CD4-positive, alpha-beta T cell treated with Interleukin-21 for 1 hour (primary cell): ENCODE measurements around the gene CCDC68.
A peak's percentile ranks its signal among the peaks of the same experiment; 100 is the strongest.

Source experiments
- DNase-seq: peaks from one replicate; pipeline ENCODE4 v3.0.0-alpha.2; 2020

Gene CCDC68

DNA sequence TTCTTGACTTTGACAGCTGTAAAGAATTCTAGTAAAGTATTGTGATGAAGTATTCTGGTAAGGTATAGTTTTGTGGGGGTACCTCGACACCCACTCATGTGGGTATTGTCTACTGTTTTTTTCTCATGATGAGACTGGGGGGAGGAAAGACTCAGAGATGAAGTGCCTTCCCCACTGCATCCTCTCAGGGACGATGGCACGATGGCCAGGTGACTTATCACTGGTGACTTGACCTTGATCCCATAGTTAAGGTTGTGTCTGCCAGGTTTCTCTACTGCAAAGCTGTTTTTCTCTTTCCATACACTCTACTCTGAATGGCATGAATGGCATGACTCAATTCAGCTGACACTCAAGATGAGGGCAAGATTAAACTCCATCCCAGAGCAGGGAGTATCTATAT lies 936 bp upstream of the CCDC68 start:
- no peak for DNase-seq

DNA sequence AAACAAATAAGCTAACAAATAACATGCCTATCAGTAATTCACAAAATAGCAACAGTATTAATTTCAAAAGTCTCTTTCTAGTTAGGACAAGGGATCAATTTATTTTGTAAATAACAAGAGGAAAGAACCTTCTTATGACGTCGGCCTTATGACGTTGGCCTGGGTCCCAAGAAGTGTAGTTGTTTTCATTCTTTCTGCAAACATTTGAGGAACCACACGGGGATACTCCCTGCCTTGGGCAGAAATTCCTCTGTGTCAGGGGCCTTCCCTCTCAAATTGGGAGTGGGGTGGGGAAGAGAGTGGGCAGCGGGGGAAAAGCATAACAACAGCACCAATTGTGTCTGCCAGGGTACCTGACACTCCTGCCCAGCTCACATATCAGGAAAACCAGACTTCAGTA lies 1.3 kb downstream of the CCDC68 start:
- DNase-seq = no peak

DNA sequence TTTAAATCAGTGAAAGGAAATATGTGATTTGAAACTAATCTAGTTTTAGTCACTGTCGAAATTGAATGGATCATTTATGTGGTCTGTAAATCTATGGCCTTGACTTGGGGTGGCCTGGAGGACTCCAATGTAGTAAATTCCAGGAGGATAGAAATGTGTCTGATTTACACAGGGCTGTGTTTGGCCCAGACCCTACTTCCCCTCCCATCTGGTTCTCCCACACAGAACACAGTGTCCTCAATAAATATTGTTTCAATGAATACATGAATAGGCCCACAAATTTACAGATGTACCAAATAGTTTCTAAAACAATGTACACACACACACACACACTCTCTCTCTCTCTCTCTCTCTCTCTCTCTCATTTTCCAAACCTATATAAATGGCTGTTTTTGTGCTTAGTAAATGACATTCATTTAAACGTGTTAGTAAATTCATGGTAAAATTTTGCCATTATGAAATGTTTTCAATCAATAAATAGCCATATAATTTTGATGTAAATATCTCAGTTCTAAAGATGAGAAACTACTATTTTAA lies 1.9 kb downstream of the CCDC68 start:
- DNase-seq = no peak

DNA sequence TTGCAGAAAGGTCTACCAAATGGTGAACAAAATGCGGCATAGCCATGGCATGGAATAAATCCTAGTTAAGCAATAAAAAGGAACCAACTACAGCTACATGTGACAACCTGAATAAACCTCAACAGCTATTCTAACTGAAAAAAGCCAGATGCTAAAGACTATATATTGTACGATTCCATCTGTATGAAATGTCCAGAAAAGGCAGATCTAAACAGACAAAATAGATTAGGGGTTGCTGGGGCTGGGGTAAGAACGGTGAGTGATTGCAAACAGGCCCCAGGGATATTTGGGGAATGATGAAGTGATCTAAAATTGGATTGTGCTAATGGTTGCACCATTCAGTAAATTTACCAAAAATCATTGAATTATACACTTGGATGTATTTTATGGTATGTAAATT lies 2.8 kb downstream of the CCDC68 start:
- DNase-seq = no peak

DNA sequence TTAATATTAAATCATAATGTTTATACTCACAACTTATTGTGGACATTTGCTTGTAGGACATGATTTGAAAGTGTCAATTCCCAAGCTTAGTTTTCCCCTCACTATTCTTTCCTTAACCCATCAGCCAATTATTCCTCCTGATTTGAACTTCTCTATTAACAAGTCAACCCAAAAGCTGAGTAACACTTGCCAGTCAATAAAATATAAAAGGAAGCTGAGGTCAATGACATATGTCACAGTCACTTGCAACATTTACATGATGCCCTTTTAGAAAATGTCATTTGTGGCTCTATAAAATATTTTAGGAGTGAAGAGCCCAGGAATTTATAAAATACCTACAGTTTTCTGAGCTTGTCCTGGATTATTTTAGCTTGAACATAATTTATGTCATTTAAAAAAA lies 7.2 kb downstream of the CCDC68 start:
- DNase-seq = no peak

DNA sequence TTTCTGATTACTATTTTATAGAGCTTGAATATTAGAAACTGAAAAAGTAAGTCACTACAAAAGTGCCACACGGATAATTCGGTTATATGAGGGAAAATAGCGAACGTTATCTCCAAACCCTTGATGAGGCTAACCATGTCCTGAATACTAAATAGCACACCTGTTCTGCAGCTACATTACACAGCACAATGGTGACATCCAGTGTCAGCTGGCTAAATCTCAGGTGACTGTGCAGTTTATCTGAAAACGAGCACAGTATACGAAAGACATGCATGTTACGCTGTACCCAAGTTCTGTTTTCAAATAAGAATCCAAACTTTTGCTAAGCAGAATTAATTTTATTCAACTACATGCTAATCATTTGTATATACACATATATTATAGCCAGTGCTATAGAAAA lies 9.0 kb downstream of the CCDC68 start:
- peak; percentile 38 for DNase-seq

DNA sequence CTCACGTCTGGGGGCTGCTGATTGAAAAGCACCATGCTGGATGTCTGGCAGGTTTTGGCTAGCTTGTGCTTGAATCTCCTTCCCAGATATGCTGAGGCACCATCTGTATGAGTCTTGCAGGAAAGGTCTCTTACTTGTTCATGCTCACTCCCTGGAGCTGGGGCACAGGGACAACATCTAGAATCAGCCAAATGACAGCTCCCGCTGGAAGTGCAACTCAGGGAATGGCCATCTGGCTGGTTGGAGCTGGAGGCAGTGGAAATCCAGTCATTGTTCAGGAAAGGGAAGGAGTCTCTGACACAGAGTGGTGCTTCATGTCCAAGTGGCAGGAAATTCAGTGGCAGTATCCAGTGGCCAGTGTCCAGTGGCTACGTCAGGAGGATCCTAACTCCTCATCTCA lies 9.7 kb downstream of the CCDC68 start:
- DNase-seq = no peak

DNA sequence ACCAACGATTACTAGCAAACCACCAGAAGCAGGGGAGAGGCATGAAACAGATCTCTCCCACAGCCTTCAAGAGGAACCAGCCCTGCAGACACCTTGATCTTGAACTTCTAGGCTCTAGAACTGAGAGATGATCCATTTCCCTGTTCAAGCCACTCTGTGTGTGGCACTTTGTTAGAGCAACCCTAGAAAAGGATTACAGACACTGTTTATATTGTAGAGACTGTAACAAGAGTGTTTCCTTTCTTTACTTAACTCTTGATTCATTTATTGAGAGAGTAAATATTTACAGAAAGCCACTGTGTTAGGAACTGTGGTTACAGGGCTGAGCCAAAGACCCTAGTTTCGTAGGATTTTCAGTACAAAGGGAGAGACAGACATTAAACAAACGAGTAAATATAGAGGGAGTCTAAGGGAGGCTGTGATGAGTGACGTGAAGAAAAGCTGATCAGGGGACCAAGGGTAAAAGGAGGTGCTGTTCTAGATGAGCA lies 10.9 kb downstream of the CCDC68 start:
- DNase-seq = no peak

DNA sequence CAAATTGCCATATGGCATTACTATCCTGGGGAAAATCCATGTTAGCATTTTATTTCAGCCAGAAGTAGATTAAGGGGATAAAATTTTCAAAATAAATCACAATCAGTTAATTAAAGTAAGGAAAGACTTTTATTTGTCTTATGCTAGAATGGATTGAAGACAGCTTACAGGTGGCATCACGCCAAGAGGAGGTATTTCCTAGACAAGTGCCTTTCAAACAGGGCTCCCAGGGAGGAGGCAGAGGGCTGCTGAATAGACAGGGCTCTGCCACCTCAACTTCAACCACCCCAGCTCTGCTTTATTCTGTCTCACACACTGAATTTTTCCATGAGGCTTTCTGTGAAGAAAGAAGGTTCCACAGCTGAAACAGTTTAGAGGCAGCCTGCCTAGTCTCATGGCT lies 12.2 kb downstream of the CCDC68 start:
- DNase-seq = no peak

DNA sequence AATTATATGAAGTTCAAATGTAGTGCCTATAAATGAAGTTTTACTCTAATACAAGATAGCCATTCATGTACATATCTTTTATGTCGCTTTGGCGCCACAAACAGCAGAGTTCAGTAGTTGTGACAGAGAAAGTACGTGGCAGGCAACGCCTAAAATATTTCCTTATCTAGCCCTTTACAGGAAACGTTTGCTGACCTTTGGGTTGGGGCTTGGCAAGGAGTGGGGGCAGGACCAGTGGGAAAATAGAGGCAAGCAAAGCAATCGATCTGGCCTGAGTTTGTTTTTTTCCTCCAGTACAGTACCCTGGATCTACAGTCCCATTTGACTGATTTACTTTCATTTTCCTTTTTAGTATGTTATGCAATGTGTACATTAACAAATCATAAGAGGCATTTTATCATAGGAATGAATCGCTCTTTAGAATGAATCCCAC lies 13.1 kb downstream of the CCDC68 start:
- peak; percentile 27 for DNase-seq

DNA sequence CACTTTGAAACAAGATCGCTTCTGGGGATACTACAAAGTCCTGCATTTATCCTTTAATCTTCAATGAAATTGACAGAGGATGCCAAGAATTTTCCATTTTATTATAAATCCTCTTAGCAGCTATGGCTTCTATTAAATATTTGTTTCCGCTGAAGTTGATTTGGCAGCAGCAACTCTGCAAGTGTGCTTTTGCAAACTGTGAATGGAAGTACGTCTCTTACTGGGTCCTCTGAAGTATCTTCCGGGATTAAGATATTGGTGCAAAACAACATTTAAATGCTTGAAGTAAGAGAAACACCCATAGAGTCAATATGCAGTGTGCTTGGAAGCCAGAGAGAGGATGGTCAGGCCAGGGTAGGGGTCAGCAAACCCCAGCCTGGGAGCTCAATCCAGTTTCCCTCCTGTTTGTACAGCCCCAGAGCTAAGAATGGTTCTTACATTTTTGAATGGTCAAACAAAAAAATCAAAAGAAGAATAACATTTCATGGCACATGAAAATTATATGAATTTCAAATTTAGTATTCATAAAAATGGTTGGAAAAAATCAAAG lies 13.6 kb downstream of the CCDC68 start:
- no peak for DNase-seq

DNA sequence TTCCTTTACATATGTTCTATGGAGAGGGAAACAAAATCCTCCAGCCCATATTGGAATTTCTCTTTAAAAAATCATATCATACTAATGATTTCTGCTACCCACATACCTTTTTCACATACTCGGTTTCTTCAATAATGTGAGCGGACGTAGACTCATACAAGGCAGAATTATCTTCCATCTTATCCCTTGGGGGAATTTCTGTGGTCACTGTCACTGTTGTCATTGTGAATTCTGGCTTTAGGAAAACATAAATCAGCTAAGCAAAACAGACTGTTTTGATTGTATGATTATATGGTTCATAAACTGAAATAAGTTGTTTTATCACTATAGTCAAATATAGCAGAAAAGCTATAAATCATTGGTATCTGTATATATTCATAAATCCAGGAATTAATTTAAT lies 16.7 kb downstream of the CCDC68 start:
- no peak for DNase-seq

DNA sequence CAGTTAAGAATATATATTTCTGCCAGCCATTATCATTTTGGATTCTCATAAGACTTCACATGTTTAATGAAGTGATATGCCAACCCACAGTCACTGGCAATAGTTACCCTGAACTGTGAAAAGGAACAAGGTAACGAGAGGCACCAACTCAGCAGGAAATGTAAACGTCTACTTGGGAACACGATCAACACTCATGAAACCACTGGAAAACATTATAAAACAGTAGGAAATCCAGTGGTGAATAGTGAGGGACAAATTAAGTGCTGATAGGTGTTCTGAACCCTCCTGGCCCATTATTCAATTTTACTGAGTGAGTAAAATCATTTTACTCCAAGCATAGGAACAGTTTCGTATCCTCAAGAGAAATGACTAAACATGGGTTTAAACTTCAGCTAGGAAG lies 17.1 kb downstream of the CCDC68 start:
- DNase-seq = no peak

DNA sequence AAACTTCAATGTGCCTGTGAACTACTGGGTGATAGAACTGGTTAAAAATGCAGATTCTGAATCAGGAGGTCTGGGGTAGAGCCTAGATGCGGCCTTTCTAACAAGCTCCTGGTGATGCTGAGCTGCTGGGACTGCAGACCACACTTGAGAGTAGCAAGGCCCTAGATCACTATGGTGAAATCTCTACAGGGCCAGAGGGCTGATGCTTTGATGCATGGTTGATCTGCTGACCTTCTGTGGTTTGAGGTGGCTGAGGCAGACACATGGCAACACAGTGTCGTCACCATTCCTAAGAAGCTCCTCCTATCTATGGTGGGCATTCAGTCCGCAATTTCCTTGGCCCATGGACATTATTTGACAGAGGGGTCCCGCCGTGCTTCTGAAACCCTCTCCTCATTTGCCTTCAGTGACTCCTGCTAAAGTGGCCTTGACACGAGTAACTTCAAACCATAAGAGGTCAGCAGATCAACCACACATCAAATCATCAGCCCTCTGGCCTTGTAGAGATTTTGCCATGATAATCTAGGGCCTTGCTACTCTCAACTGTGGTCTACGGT lies 19.8 kb downstream of the CCDC68 start:
- DNase-seq = no peak

DNA sequence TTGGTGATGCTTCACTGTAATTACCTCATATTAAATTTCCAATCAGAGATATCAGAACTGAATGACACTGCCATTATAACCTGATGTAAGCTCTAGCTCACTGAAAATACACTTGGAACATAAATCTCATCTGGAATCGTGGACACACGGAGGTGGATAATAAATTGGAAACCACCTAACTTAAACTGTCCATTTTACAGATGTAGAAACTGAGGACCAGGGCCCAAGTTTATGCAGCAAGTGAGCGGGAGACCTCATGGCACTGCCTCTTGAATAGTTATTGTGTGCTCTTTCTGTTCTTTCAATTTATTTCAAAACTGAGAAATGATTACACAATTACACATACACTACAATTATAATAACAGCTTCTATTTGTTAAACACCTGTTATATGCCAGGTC lies 20.8 kb downstream of the CCDC68 start:
- DNase-seq = no peak

DNA sequence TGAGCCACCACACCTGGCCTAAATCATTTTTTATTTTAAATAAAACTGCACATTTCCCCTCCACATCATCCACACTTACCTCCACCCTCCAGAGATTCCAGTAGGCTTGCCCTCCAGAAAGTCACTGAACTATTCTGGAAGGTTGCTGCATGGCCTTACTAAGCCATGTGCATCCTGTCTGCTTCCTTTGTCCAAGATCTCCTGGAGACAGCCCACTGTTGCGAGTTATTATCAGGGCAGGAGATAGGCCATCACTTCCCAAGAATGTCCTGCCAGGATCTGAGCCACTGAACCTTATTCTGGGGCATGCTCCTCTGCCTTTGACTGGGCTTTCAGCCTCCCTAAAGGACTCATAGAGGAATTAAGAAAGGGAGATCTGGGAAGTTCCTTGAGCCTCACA lies 26.8 kb downstream of the CCDC68 start:
- DNase-seq = no peak

DNA sequence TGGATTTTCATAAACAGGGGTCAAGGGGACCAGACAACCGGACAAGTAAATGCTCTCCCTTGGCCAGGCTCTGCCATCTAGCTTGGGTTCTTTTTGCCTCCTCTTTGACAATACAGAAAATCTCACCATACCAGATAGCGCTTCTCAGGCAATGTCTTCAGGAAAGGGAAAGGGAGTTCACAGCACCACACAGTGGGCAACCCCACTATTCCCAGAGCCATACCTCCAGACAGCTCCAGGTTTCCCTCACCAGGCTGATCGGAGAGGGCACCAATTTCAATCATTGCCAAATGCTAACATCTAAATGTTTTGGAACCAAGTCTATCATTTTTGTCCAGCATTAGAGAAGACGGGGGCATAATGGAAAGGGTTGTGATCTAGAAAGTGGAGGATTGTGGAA lies 28.1 kb downstream of the CCDC68 start:
- no peak for DNase-seq

DNA sequence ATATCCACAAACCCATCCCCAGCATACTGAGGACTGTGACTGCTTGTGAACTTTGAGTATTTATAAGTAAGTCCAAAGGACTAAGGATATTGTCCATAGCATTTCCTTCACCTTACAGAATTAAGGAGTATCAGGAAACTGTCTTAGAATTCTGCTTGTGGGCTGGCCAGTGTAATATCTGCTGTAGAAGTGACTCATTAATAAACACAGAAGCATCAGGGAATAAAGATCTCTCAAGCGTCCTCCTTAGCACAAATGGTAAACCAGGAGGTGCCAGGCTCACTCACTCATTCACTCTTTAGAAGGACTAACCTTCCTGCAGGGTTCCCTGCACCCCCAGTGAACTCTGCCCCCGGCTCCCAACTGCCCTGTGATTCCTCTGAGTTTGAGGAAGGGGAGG lies 31.0 kb downstream of the CCDC68 start:
- DNase-seq = no peak

DNA sequence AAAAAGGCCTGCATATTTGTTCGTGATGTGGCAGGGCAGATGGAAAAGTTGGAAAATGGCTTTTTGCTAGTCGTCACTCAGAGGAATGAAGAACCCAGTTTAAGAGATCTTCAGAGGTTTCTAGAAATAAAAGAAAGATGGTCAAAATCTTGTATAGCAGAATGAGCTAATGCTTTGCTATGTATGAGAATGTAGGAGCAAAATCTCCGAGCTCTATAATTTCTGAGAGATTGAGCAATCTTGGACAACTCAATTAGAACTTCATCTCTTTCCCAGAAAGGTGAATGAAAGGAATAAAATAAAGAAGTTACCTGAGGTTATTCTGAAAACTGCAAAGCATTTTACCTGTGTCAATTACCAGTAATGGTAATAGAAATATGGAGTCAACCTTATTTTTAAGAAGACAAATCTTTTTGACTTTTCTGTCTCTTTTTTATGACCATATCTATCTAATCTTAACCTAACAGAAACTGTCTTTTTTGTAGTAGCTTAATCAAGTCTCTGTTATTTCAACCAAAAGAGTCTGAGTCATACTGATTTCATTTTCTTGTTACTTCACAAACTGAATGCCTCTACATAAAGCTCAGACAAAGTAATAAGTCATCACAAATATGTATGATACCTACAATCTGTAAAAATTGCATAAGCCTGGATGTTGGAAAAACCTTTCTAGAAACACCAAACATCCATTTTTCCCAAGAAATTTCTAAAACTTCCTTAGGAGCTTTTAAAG lies 32.5 kb downstream of the CCDC68 start:
- no peak for DNase-seq

DNA sequence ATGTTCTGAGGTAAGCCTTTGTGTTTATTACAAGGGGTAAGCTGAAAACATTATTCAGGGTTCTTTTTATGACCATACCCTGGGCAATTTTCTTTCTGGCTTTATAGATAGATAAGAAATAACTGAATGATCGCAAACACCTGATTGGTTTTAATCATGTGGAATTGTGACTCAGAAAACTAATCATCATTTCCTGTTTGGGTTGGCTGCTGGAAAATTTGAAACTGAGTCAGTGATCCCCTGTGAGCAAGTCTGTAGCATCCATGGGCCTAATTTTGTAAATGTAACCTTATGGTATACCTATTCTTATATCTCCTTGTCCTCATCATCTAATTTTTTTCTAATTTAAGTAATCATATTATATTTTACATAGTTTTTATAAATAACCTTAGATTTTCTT lies 34.3 kb downstream of the CCDC68 start:
- no peak for DNase-seq

DNA sequence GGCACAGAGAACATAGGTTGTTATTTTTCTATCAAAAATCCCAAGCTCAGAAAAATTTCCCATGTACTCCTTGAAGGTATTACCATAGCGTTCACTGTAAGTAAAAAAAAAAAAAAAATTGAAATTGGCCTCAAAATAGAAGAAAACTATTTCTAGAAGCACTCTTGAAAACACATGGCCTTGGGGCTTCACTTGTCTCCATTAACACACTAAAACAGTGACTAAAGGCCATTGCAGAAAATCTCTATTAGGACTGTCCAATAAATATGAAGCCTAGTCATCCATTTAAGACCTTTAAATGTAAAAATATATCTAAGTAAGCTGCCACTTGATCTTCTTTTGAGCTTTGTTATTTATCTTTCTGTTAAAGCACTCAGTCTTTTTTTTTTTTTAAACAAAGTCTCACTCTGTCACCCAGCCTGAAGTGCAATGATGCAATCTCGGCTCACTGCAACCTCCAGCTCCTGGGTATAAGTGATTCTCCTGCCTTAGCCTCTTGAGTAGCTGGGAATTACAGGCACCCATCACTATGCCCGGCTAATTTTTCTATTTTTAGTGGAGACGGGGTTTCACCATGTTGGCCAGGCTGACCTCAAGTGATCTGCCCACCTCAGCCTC lies 35.8 kb downstream of the CCDC68 start:
- no peak for DNase-seq

DNA sequence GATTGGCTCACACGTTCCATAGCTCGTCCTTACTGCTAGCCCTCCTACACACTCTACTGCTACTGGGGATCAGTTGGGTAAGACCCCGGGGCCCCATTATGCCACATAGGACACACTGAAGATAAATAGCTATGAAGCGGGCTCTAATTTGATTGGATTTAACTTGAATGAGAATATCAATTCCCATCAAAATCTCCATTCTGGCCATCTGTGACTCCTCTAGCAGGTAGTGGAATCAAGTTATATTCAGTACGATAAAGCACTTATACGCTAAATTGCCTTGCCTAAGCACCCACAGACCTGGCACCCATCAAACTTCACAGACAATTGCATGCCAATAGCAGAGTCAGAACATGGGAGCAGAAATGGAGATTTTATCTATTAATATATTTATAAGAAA lies 39.8 kb downstream of the CCDC68 start:
- DNase-seq = no peak

DNA sequence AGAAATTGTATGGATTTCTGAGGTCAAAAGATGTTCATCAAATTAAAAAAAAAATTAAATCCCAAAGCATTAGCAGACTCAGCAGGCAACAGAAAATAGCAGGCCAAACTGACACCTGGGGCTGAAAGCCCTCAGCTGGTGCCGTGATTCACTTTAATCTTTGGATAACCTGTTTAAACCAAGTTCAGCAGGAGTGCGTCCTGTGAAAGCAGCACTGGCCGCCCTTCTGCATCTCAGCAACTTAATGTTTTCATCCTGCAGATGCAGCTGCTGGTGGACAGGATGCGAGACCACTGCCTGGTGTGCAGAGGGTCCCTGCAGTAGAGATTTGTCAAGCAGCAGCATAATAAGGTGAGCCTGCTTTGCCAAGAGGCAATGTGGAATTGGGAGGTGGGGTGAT lies 41.2 kb downstream of the CCDC68 start:
- DNase-seq = no peak

DNA sequence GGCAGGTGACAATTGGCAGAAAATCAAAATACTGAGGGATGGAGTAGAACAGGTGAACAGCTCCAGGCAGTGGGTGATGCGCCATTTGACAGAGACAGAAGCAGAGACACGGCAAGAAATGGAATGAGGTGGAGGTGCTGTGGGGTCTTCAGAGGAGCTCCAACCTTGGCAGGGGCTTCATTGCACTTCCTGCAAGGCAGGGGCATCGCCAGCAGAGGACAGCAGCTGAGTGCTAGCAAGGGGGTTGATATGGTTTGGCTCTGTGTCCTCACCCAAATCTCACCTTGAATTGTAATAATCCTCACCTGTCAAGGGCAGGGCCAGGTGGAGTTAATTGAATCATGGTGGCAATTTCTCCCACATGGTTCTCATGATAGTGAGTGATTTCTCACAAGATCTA lies 42.8 kb downstream of the CCDC68 start:
- DNase-seq = no peak
